CD14-positive monocyte (primary cell): Measurements from ENCODE around the gene BMP2K. TPM values are rescaled to one million over a fixed set of nuclear protein-coding genes. Genes with fewer than 3 reads are reported as not detected.

ENCODE experiments used
- DNase-seq, 3 donors: peaks; one replicate each; pipeline ENCODE4 v3.0.0-alpha.2; 2011 to 2022
- H2AFZ ChIP-seq: 2 replicates; pipeline ENCODE4 v1.6.0; 2012; ENCODE audit warnings: mild to moderate bottlenecking, low read depth, low read length, inconsistent platforms; ENCODE audit not compliant: insufficient read depth, poor library complexity, severe bottlenecking
- H3K27ac ChIP-seq, 2 donors: 1 replicate in 1 of 2; 2 replicates in 1 of 2; pipeline ENCODE4 v1.5.1; 2012 to 2013; ENCODE audit warnings: low read length in 2 of 2, control low read depth in 1 of 2, inconsistent platforms in 1 of 2, low read depth in 1 of 2, mild to moderate bottlenecking in 1 of 2
- H3K27me3 ChIP-seq, 2 donors: one replicate each; pipeline versions ENCODE4 v1.6.0 to v1.6.1; 2011 to 2013; ENCODE audit warnings: low read length in 2 of 2; ENCODE audit not compliant: control insufficient read depth in 2 of 2, insufficient read depth in 2 of 2
- H3K36me3 ChIP-seq, 2 donors: replicated peaks in 1 of 2; 1 replicate in 1 of 2; 2 replicates in 1 of 2; pipeline versions ENCODE4 v1.5.1 to v1.6.1; 2012 to 2013; ENCODE audit warnings: low read length in 2 of 2, control low read depth in 1 of 2, inconsistent platforms in 1 of 2, mild to moderate bottlenecking in 1 of 2; ENCODE audit not compliant: insufficient read depth in 2 of 2, control insufficient read depth in 1 of 2
- H3K4me1 ChIP-seq, 2 donors: 1 replicate in 1 of 2; 2 replicates in 1 of 2; pipeline versions ENCODE4 v1.5.1 to v1.6.1; 2012 to 2013; ENCODE audit warnings: low read length in 2 of 2, control low read depth in 1 of 2, inconsistent platforms in 1 of 2, mild to moderate bottlenecking in 1 of 2, moderate library complexity in 1 of 2; ENCODE audit not compliant: insufficient read depth in 2 of 2, control insufficient read depth in 1 of 2
- H3K4me2 ChIP-seq: replicated peaks from 2 replicates; pipeline ENCODE3; 2012; ENCODE audit warnings: low read length, moderate library complexity, mild to moderate bottlenecking; ENCODE audit not compliant: poor library complexity, severe bottlenecking; ENCODE audit errors: extremely low read depth
- H3K4me3 ChIP-seq, 3 experiments: fragments of 200-600 bp in 1 of 3; sonication (generic) in 1 of 3; replicated peaks in 1 of 3; 1 replicate in 2 of 3; 2 replicates in 1 of 3; pipeline ENCODE4 v1.5.1; 2011 to 2013; ENCODE audit warnings: low read length in 3 of 3, mild to moderate bottlenecking in 3 of 3, control low read depth in 2 of 3, low read depth in 2 of 3, inconsistent platforms in 1 of 3, moderate library complexity in 1 of 3
- H3K79me2 ChIP-seq: 2 replicates; pipeline ENCODE4 v1.6.0; 2012; ENCODE audit warnings: mild to moderate bottlenecking, control low read depth, inconsistent platforms, low read length, moderate library complexity; ENCODE audit not compliant: insufficient read depth
- H3K9ac ChIP-seq: 2 replicates; pipeline ENCODE4 v1.6.0; 2017; ENCODE audit warnings: low read length, mild to moderate bottlenecking; ENCODE audit not compliant: insufficient read depth, poor library complexity, severe bottlenecking
- H3K9me3 ChIP-seq, 2 donors: replicated peaks in 1 of 2; 1 replicate in 1 of 2; 2 replicates in 1 of 2; pipeline versions ENCODE4 v1.5.1 to v1.6.1; 2012 to 2013; ENCODE audit warnings: low read length in 2 of 2, control low read depth in 1 of 2; ENCODE audit not compliant: control insufficient read depth in 1 of 2, insufficient read depth in 1 of 2
- H4K20me1 ChIP-seq: 2 replicates; pipeline ENCODE4 v1.6.0; 2012; ENCODE audit warnings: mild to moderate bottlenecking, low read length, control low read depth, moderate library complexity; ENCODE audit not compliant: insufficient read depth
- H3K27ac Mint-ChIP-seq, 7 donors: one replicate each; pipeline ENCODE4 v1.8.0; 2020; ENCODE audit warnings: mild to moderate bottlenecking in 7 of 7, mixed read lengths in 7 of 7, moderate library complexity in 6 of 7, inconsistent platforms in 2 of 7
- H3K27me3 Mint-ChIP-seq, 3 donors: one replicate each; pipeline ENCODE4 v1.8.0; 2021 to 2022; ENCODE audit warnings: low read depth in 3 of 3, mild to moderate bottlenecking in 3 of 3, mixed read lengths in 3 of 3, moderate library complexity in 3 of 3, inconsistent platforms in 1 of 3
- H3K36me3 Mint-ChIP-seq, 2 donors: one replicate each; pipeline ENCODE4 v1.8.0; 2020; ENCODE audit warnings: mixed read lengths in 2 of 2, inconsistent platforms in 1 of 2, mild to moderate bottlenecking in 1 of 2
- H3K4me1 Mint-ChIP-seq: one replicate; pipeline ENCODE4 v1.8.0; 2020; ENCODE audit warnings: mild to moderate bottlenecking, mixed read lengths
- H3K4me3 Mint-ChIP-seq, 2 donors: one replicate each; pipeline ENCODE4 v1.8.0; 2020; ENCODE audit warnings: mild to moderate bottlenecking in 2 of 2, mixed read lengths in 2 of 2, moderate library complexity in 1 of 2
- H3K9me3 Mint-ChIP-seq, 7 donors: one replicate each; pipeline ENCODE4 v1.8.0; 2020 to 2022; ENCODE audit warnings: mixed read lengths in 7 of 7, mild to moderate bottlenecking in 6 of 7, moderate library complexity in 6 of 7, inconsistent platforms in 2 of 7
- CTCF ChIP-seq: fragments of 200-600 bp; IDR thresholded peaks from one replicate; pipeline ENCODE4 v1.8.0; 2022; ENCODE audit warnings: antibody characterized with exemption, mild to moderate bottlenecking
- intact Hi-C, 2 donors: fragments of 100-400 bp; cut with micrococcal nuclease; formaldehyde crosslinking; loops; one replicate each; pipeline versions ENCODE4 v1.15.0 to v1.15.1; 2023
- polyA plus RNA-seq, 3 donors: library from polyadenylated mRNA; depleted of rRNA in 1 of 3; unstranded in 2 of 3; stranded (reverse) in 1 of 3; fragments of 300-500 nt in 2 of 3; fragments of >200 nt in 1 of 3; fragmentation: Illumina TruSeq in 2 of 3; gene quantifications; 1 replicate in 2 of 3; 2 replicates in 1 of 3; pipeline ENCODE4 v1.2.3, GENCODE V29; 2012 to 2021

The BMP2K gene
- polyA plus RNA-seq, 3 donors: 11.8 to 39.7 (median 21.6) TPM

DNA sequence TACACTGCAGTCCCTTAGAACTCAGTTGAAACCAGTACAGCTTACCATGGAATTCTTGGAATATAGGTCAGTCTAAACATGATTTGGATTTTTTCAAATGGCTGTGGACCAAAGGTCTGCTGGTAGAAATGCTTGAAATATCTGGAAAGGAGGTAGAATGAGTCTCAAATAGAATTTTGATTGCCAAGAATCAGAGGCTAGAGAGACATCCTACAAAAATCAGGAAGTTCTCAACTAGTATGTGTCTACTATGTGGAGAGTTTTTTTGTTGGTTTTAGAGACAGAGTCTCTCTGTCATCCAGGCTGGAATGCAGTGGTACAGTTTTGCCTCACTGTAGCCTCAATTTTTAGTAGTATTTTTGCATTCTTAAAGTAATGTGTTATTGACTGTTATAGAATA, 109.4 kb downstream of the BMP2K start:
- Histone ChIP-seq H3K9me3 (no peaks in the 10 kb centered on the region), H4K20me1 (peaks cover 10% of the 10 kb centered on the region), H3K4me1 (peaks cover under 1 to 3% of the 10 kb centered on the region in 2 donors), H3K4me3 (no peak overlapping the region), H3K9ac (no peak overlapping the region), H3K27me3 (no peaks in the 10 kb centered on the region), H2AFZ (no peak overlapping the region), H3K36me3 (peaks cover 44 to 56% of the 10 kb centered on the region in 2 donors), H3K27ac (no peak overlapping the region), H3K79me2 (no peaks in the 10 kb centered on the region), H3K4me2 (no peak overlapping the region)
- Mint-ChIP-seq H3K27me3 (peaks cover 0 to 1% (median 0%) of the 10 kb centered on the region in 3 donors), H3K4me1 (peaks cover 4% of the 10 kb centered on the region), H3K27ac (peak overlapping the region in 1 of 7 donors; percentile 42), H3K9me3 (peaks cover 0 to 3% (median 0%) of the 10 kb centered on the region in 7 donors), H3K36me3 (peaks cover 40 to 47% of the 10 kb centered on the region in 2 donors), H3K4me3 (no peak overlapping the region)
- no peak for TF ChIP-seq CTCF
- no peak for DNase-seq
- intact Hi-C loops: no loop called here

GRCh38 chr4:78889955-78890354, 113.8 kb downstream of the BMP2K start:
- H3K27ac Mint-ChIP-seq: no peak overlapping the region
- TF ChIP-seq CTCF: no peak

More at GRCh38 chr4:78889955-78890354, 113.8 kb downstream of the BMP2K start:
- no peak overlapping the region for H3K4me2 ChIP-seq
- intact Hi-C loops: no loop called here
- H3K36me3 ChIP-seq: peaks cover 54 to 66% of the 10 kb centered on the region in 2 donors
- H3K9me3 Mint-ChIP-seq: peaks cover 0 to 3% (median 0%) of the 10 kb centered on the region in 7 donors
- H3K4me1 Mint-ChIP-seq: peaks cover 12% of the 10 kb centered on the region
- H3K9ac ChIP-seq: no peak overlapping the region
- no peaks in the 10 kb centered on the region for H3K27me3 ChIP-seq
- no peaks in the 10 kb centered on the region for H3K9me3 ChIP-seq
- H3K4me1 ChIP-seq: peaks cover 4 to 8% of the 10 kb centered on the region in 2 donors
- H3K27me3 Mint-ChIP-seq: peaks cover 0 to 1% (median 1%) of the 10 kb centered on the region in 3 donors
- peaks cover 60 to 73% of the 10 kb centered on the region in 2 donors for H3K36me3 Mint-ChIP-seq
- H4K20me1 ChIP-seq: peaks cover 8% of the 10 kb centered on the region
- H2AFZ ChIP-seq: no peak overlapping the region
- H3K79me2 ChIP-seq: no peaks in the 10 kb centered on the region
- no peak overlapping the region for H3K4me3 Mint-ChIP-seq
- H3K4me3 ChIP-seq: no peak overlapping the region
- DNase-seq: no peak
- peak overlapping the region in 1 of 2 donors; percentile 38 for H3K27ac ChIP-seq
